Activated B cell treated with CpG ODN at 0.5 μM for 24 hours (primary cell): ENCODE data around the gene MYLK3. TPM values are rescaled to one million over a fixed set of nuclear protein-coding genes. Genes with fewer than 3 reads are reported as not detected.

Source experiments
- ATAC-seq: fragments of 200-7000 bp; cut with Tn5 transposase; one replicate; pipeline ENCODE4 v1.10.0; 2021; ENCODE audit warnings: low read depth, mild to moderate bottlenecking, moderate library complexity
- CTCF ChIA-PET: fragments of 350-600 bp; sonication (Branson Sonifier 250); formaldehyde crosslinking; loops from one replicate; lab custom pipeline; 2021; ENCODE audit warnings: antibody characterized with exemption; lab: Charles Lee
- POLR2A ChIA-PET: fragments of 350-600 bp; sonication (Branson Sonifier 250); formaldehyde crosslinking; loops from one replicate; lab custom pipeline; 2021; ENCODE audit warnings: antibody characterized with exemption; lab: Charles Lee
- DNase-seq: peaks from one replicate; pipeline ENCODE4 v3.0.0; 2022
- H3K27ac Mint-ChIP-seq: one replicate; pipeline ENCODE4 v1.8.0; 2020; ENCODE audit warnings: mixed read lengths
- H3K27me3 Mint-ChIP-seq: one replicate; pipeline ENCODE4 v1.8.0; 2021; ENCODE audit warnings: mixed read lengths
- H3K36me3 Mint-ChIP-seq: one replicate; pipeline ENCODE4 v1.8.0; 2021; ENCODE audit warnings: low read depth, mixed read lengths
- H3K4me1 Mint-ChIP-seq: one replicate; pipeline ENCODE4 v1.8.0; 2021; ENCODE audit warnings: mixed read lengths
- H3K4me3 Mint-ChIP-seq: one replicate; pipeline ENCODE4 v1.8.0; 2020; ENCODE audit warnings: mild to moderate bottlenecking, mixed read lengths
- H3K9me3 Mint-ChIP-seq: one replicate; pipeline ENCODE4 v1.8.0; 2020; ENCODE audit warnings: mixed read lengths
- intact Hi-C: fragments of 100-400 bp; cut with micrococcal nuclease; formaldehyde crosslinking; loops from one replicate; pipeline ENCODE4 v1.15.1; 2024
- total RNA-seq: library from RNA; stranded (reverse); gene quantifications from 2 replicates; pipeline ENCODE4 v1.2.3, GENCODE V29; 2022
- TF ChIP-seq, protein P1 (sequence below): fragments of 200-600 bp; IDR thresholded peaks from one replicate; pipeline ENCODE4 v1.8.0; 2022; ENCODE audit warnings: antibody characterized with exemption, mild to moderate bottlenecking

Gene MYLK3
- total RNA-seq, 1 donor from 2014 or later, result 0.55 TPM

GRCh38 chr16:46714797-46715591, 33.1 kb downstream of the MYLK3 start:
- H3K4me1 Mint-ChIP-seq, result peaks cover 16% of the 10 kb centered on the region
- H3K27me3 Mint-ChIP-seq, result no peaks in the 10 kb centered on the region
- ATAC-seq (no peak), DNase-seq (no peak)
- H3K36me3 Mint-ChIP-seq, result no peaks in the 10 kb centered on the region
- TF ChIP-seq, protein P1, sequence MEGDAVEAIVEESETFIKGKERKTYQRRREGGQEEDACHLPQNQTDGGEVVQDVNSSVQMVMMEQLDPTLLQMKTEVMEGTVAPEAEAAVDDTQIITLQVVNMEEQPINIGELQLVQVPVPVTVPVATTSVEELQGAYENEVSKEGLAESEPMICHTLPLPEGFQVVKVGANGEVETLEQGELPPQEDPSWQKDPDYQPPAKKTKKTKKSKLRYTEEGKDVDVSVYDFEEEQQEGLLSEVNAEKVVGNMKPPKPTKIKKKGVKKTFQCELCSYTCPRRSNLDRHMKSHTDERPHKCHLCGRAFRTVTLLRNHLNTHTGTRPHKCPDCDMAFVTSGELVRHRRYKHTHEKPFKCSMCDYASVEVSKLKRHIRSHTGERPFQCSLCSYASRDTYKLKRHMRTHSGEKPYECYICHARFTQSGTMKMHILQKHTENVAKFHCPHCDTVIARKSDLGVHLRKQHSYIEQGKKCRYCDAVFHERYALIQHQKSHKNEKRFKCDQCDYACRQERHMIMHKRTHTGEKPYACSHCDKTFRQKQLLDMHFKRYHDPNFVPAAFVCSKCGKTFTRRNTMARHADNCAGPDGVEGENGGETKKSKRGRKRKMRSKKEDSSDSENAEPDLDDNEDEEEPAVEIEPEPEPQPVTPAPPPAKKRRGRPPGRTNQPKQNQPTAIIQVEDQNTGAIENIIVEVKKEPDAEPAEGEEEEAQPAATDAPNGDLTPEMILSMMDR, result no peak
- no peaks in the 10 kb centered on the region for H3K9me3 Mint-ChIP-seq
- H3K4me3 Mint-ChIP-seq, result no peak overlapping the region
- H3K27ac Mint-ChIP-seq, result no peak overlapping the region
- CTCF ChIA-PET, result no interaction called here
- intact Hi-C loops, result no loop called here
- POLR2A ChIA-PET, result no interaction called here

DNA sequence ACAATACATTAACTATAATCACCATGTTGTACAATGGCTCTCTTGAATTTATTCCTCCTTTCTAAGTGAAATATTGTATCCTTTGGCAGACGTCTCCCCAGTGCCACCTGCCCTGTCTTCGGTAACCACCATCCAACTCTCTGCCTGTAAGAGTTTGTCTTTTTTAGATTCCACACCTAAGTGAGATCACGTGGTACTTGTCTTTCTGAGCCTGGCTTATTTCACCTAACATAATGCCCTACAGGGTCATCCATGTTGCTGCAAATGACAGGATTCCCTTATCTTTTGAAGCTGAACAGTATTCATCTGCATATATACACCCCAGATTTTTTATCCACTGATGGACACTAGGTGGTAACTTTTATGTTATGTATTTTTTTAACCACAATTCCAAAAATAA, 34.5 kb downstream of the MYLK3 start:
- no peak for ATAC-seq
- Mint-ChIP-seq H3K27me3 (no peaks in the 10 kb centered on the region), H3K4me1 (peaks cover 16% of the 10 kb centered on the region), H3K4me3 (no peak overlapping the region), H3K9me3 (no peaks in the 10 kb centered on the region), H3K27ac (no peak overlapping the region), H3K36me3 (no peaks in the 10 kb centered on the region)
- ChIA-PET POLR2A (no interaction called here), CTCF (no interaction called here)
- intact Hi-C loops, result no loop called here
- TF ChIP-seq, protein P1, result no peak
- no peak for DNase-seq

DNA sequence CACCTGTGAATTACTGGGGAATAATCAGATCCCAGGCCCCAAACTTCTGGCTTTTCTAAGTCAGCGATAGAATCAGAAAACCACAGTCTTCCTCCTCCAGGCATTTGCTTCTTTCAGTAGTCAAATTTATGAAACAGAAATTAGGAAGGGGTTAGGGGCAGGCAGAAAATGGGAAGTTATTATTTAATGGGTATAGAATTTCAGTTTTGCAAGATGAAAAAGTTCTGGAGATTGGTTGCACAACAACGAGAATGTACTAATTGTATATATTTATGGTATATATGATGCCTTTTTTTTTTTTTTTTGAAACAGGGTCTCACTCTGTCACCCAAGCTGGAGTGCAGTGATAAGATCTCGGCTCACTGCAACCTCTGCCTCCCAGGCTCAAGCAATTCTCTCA, 35.2 kb downstream of the MYLK3 start:
- DNase-seq (no peak), ATAC-seq (no peak)
- peaks cover 16% of the 10 kb centered on the region for H3K4me1 Mint-ChIP-seq
- no peaks in the 10 kb centered on the region for H3K27me3 Mint-ChIP-seq
- intact Hi-C loops, result no loop called here
- H3K27ac Mint-ChIP-seq, result no peak overlapping the region
- TF ChIP-seq, protein P1, result no peak
- no peaks in the 10 kb centered on the region for H3K36me3 Mint-ChIP-seq
- H3K4me3 Mint-ChIP-seq, result no peak overlapping the region
- ChIA-PET POLR2A (no interaction called here), CTCF (no interaction called here)
- H3K9me3 Mint-ChIP-seq, result no peaks in the 10 kb centered on the region

DNA sequence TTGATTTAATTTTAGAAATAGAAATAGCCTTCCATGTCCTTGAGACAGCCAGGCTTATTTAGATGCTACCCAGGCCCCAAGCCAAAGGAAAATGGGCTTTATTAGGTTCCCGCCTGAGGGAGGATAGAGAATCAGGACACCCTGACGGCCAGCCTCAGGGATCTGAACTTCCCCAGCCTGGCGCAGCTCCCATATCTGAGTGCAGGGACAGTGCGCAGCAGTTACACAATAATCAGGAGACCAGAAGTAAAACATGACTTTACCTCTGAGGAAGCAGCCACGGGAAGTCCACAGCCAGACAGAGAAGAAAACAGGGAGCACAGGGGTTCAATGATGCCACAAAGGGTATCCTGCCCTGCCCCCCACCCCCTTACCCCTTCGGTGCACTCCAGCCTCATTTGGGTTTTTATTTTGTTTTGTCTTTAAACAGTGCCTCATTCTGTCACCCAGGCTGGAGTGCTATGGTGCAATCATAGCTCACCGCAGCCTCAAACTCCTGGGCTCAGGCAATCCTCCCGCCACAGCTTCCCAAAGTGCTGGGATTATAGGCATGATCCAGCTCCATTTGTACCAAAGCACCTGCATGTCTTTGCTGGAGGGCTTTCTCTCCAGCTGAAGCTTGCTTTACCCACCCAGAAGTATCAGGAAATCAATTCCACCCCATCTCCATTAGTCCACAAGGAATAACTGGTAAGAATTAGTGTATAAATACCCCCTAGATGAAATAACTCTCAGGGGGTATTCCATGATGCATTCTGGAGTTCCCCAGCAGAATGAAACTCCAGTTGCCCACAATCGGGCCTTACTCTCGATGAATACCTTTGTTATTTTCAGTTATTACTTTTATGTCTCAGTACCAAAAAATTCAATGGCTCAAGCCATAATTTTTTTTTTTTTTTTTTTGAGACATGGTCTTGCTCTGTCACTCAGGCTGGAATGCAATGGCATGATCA, 36.8 kb downstream of the MYLK3 start:
- H3K9me3 Mint-ChIP-seq, result no peaks in the 10 kb centered on the region
- H3K27me3 Mint-ChIP-seq, result no peaks in the 10 kb centered on the region
- TF ChIP-seq, protein P1, result no peak
- peaks cover 16% of the 10 kb centered on the region for H3K4me1 Mint-ChIP-seq
- ATAC-seq (no peak), DNase-seq (no peak)
- H3K4me3 Mint-ChIP-seq, result no peak overlapping the region
- ChIA-PET CTCF (no interaction called here), POLR2A (no interaction called here)
- intact Hi-C loops, result no loop called here
- H3K27ac Mint-ChIP-seq, result no peak overlapping the region
- H3K36me3 Mint-ChIP-seq, result no peaks in the 10 kb centered on the region

DNA sequence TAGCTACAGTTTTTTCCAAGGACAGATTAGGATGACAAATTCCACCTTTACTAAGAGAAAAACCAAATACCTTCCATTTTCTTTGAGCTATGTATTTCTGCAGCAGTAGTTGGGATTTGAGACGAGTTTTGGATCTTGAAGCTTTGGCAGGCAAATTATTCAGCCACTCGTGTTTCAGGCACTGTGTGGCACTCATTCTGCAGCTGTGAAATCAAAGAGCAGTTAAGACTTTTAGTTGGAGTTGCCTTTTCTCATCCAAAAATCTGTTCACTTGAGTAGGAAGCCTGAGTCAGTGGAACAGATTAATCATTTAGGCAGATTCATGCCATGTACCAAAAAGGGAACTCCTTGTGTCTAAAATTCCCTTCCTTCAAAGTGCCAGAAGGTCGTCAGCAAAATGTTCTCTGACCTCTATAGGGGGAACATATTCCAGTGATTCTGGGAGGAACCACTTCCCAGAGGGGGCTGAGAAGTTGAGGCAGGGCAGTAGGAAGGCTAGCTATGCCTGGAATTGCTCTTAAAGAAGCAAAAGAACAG, 38.6 kb downstream of the MYLK3 start:
- Mint-ChIP-seq H3K27me3 (no peaks in the 10 kb centered on the region), H3K27ac (no peak overlapping the region), H3K9me3 (no peaks in the 10 kb centered on the region), H3K36me3 (no peaks in the 10 kb centered on the region), H3K4me1 (peaks cover 16% of the 10 kb centered on the region), H3K4me3 (no peak overlapping the region)
- intact Hi-C loops, result no loop called here
- ChIA-PET POLR2A (no interaction called here), CTCF (no interaction called here)
- TF ChIP-seq, protein P1, result no peak
- ATAC-seq (no peak), DNase-seq (no peak)
